ENCODE results near the gene FAM193B.

Gene FAM193B
- long read RNA-seq, transcript FAM193B-204 (4 exons, 1,870 nt): major isoform, 6 of 24 reads
- long read RNA-seq, partial matches to known transcripts: 9 of 24 reads
- long read RNA-seq, other reads (novel, unspliced or antisense): 9 of 24 reads

DNA sequence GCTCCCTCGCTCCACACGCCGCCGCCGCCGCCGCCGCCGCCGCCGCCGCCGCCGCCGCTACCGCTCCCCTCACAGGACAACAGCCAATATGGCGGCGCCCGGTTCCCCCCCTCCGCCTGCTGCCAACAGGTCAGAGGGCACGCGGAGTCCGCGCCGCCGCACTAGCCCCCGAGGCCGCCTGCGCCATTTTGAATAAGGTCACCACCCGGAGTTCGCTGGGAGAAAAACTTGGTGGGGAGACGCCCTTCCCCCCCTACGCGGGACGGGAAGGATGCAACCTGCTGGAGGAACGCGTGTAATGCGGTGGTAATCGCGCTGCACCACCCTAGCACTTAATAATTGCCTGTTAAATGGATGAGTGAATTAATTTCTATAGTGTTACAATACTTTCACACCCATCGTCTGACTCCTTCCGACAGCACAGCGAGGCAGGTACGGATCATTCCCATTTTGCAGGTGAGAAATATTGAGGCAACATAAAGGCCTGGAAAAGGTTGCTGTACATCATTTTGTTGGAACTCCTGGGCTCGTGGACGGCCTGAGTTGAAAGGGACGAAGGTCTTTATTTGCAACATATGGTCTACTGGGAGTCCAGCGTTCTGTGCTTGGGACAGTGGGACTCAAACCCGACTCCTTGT lies at the start of gene FAM193B:
FAM193B (minus strand) TSS at position 90 of the 638 bp plus-strand sequence. CDS start 105 bp downstream, outside the sequence.
- DNase-seq (ENCODE audit: low read depth in 1 of 2, low spot score in 1 of 2): peak; percentile 81 to 95
- no peak for TF ChIP-seq GABPA (IDR thresholded peaks at IDR 0.05; ENCODE audit: low read depth)
- no peak for TF ChIP-seq SPI1 (IDR thresholded peaks at IDR 0.05; ENCODE audit: borderline replicate concordance, low read depth)
- no peak for TF ChIP-seq CTCF (IDR thresholded peaks at IDR 0.05; ENCODE audit: insufficient read depth, low read length)
- TF ChIP-seq REST (IDR thresholded peaks at IDR 0.05; ENCODE audit: insufficient replicate concordance, low read depth): no peak
- no peak; the same call in 1 of the 2 replicates for TF ChIP-seq POLR2AphosphoS5 (IDR thresholded peaks at IDR 0.05; ENCODE audit: low read depth)
- Histone ChIP-seq H3K27ac (replicated peaks) (peak within 1 kb of the TSS; percentile 72), H3K4me3 (replicated peaks; ENCODE audit: insufficient read depth, low read length) (peak within 1 kb of the TSS; percentile 94), H3K27me3 (ENCODE audit: insufficient read depth, poor library complexity, severe bottlenecking) (no peaks in the 10 kb centered on the region)

DNA sequence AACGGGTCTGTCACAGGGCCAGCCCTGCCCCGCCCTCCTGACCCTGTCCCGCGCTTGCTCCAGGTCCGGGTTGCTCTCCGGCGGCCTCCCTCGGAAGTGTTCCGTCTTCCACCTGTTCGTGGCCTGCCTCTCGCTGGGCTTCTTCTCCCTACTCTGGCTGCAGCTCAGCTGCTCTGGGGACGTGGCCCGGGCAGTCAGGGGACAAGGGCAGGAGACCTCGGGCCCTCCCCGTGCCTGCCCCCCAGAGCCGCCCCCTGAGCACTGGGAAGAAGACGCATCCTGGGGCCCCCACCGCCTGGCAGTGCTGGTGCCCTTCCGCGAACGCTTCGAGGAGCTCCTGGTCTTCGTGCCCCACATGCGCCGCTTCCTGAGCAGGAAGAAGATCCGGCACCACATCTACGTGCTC lies 49.8 kb upstream of the FAM193B start:
- Histone ChIP-seq H3K27me3 (ENCODE audit: insufficient read depth, poor library complexity, severe bottlenecking) (no peaks in the 10 kb centered on the region), H3K27ac (replicated peaks) (no peak overlapping the region), H3K4me3 (replicated peaks; ENCODE audit: insufficient read depth, low read length) (no peak overlapping the region)
- DNase-seq (ENCODE audit: low read depth in 1 of 2, low spot score in 1 of 2): no peak
- TF ChIP-seq POLR2AphosphoS5 (IDR thresholded peaks at IDR 0.05; ENCODE audit: low read depth) (no peak), CTCF (IDR thresholded peaks at IDR 0.05; ENCODE audit: insufficient read depth, low read length) (no peak), REST (IDR thresholded peaks at IDR 0.05; ENCODE audit: insufficient replicate concordance, low read depth) (no peak), GABPA (IDR thresholded peaks at IDR 0.05; ENCODE audit: low read depth) (no peak), SPI1 (IDR thresholded peaks at IDR 0.05; ENCODE audit: borderline replicate concordance, low read depth) (no peak)

- no peak overlapping the region for H3K27ac ChIP-seq (replicated peaks)
- TF ChIP-seq CTCF (IDR thresholded peaks at IDR 0.05; ENCODE audit: insufficient read depth, low read length) (no peak), SPI1 (IDR thresholded peaks at IDR 0.05; ENCODE audit: borderline replicate concordance, low read depth) (no peak), GABPA (IDR thresholded peaks at IDR 0.05; ENCODE audit: low read depth) (no peak), REST (IDR thresholded peaks at IDR 0.05; ENCODE audit: insufficient replicate concordance, low read depth) (no peak), POLR2AphosphoS5 (IDR thresholded peaks at IDR 0.05; ENCODE audit: low read depth) (no peak)
- H3K4me3 ChIP-seq (replicated peaks; ENCODE audit: insufficient read depth, low read length): no peak overlapping the region
- H3K27me3 ChIP-seq (ENCODE audit: insufficient read depth, poor library complexity, severe bottlenecking): no peaks in the 10 kb centered on the region
- no peak for DNase-seq (ENCODE audit: low read depth in 1 of 2, low spot score in 1 of 2)
Observed at GRCh38 chr5:177603631-177604030, 49.3 kb upstream of the FAM193B start.

Measured in HL-60 (cell line).